Retinal pigment epithelial cell (primary cell): ENCODE results near the gene KIAA1217.

ENCODE experiments used
- DNase-seq: peaks from one replicate; pipeline ENCODE4 v3.0.0-alpha.2; 2010; ENCODE audit warnings: low read depth
- H3K4me3 ChIP-seq: 2 replicates; pipeline ENCODE4 v1.5.1; 2011; ENCODE audit warnings: mild to moderate bottlenecking, low read length, control low read depth, moderate library complexity
- CTCF ChIP-seq: conservative IDR thresholded peaks from 2 replicates; pipeline ENCODE4 v1.5.1; 2011; ENCODE audit warnings: low read depth, low read length, control low read depth, inconsistent platforms

The KIAA1217 gene

GRCh38 chr10:24201503-24202180, 7.3 kb upstream of the KIAA1217 start:
- DNase-seq: no peak
- no peak for TF ChIP-seq CTCF
- no peak overlapping the region for H3K4me3 ChIP-seq

- DNase-seq: no peak
- TF ChIP-seq CTCF: no peak
- no peak overlapping the region for H3K4me3 ChIP-seq
Measured at GRCh38 chr10:24202181-24202570, 6.8 kb upstream of the KIAA1217 start.

- no peak overlapping the region for H3K4me3 ChIP-seq
- no peak for DNase-seq
- no peak for TF ChIP-seq CTCF
Measured at GRCh38 chr10:24205821-24206220, 3.1 kb upstream of the KIAA1217 start.

GRCh38 chr10:24206334-24206733, 2.6 kb upstream of the KIAA1217 start:
- no peak for TF ChIP-seq CTCF
- no peak for DNase-seq

GRCh38 chr10:24206926-24207325, 2.0 kb upstream of the KIAA1217 start:
- TF ChIP-seq CTCF: peak; percentile 7
- DNase-seq: no peak
- H3K4me3 ChIP-seq: no peak overlapping the region

More at GRCh38 chr10:24206334-24206733, 2.6 kb upstream of the KIAA1217 start:
- no peak overlapping the region for H3K4me3 ChIP-seq

- DNase-seq: no peak
- H3K4me3 ChIP-seq: no peak overlapping the region
- TF ChIP-seq CTCF: no peak
Measured at GRCh38 chr10:24207341-24207740, 1.6 kb upstream of the KIAA1217 start.
